RKO (cell line): ENCODE data around the gene METTL9.
"Not testable (repeated sequence)": the region's sequence is repeated elsewhere in the genome, so short reads cannot be mapped to it uniquely, and the experiment has no call there.

Experiments used
- DNase-seq: peaks from one replicate; pipeline ENCODE4 v3.0.0-alpha.2; 2016; ENCODE audit warnings: low spot score

Gene METTL9

DNA sequence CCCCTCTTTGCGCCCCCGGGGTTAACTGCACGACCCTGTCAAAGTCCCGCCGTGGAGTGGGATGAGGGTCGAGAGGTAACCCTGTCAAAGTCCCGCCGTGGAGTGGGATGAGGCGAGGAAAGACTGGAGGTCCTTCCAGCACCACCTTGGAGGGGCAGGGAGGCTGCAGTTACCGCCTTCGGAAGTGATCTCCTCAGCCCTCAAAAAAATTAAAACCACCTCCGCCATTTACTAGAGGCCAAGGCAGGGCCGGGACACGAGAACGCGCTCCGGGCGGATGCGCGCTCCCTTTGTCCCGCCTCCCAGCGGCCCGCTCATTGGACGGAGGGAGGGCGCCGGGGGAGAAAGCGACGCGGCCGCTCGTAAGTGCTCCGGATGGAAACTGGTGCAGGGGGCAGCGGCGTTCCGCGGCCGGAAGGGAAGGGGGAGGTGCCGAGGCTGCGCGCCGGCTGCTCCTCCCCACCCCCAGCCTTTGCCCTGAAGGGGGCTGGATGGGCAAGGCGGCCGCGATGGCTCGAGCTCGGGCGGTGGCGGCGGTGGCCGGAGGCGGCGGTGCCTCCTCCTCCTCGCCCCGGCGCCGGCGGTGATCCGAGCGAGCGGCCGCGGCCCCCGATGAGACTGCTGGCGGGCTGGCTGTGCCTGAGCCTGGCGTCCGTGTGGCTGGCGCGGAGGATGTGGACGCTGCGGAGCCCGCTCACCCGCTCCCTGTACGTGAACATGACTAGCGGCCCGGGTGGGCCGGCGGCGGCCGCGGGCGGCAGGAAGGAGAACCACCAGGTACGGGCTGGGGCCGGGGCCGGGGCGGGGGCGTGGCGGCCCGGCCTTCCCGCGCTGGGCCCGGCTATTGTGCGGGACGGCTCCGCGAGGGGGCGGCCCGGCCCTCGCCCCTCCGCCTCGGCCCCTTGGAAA is at the start of gene METTL9:
Gene METTL9, plus strand, starts transcription at position 456 of the 909 bp plus-strand sequence. Its CDS starts 157 bp downstream, at position 613.
- peak; percentile 92 for DNase-seq

DNA sequence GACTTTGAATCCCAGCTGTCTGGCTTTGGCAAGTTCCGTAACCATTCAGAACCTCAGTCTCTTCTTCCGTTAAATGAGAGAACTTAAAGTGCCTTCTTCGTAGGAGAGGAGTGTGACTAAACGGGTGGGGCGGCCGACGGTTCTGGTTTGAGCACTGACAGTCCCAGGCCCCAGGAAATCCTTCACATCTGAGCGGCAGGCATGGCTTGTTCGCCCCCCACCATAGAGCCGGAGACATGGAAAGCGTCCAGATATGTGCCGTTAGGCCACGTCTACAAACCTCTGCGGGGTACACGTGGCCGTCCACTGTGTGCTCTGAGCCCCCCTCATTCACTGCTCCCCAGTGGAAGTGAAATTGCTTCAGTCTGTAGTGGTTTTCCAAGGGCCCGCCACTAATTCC is 49.4 kb upstream of the METTL9 start:
- not testable (repeated sequence) for DNase-seq

DNA sequence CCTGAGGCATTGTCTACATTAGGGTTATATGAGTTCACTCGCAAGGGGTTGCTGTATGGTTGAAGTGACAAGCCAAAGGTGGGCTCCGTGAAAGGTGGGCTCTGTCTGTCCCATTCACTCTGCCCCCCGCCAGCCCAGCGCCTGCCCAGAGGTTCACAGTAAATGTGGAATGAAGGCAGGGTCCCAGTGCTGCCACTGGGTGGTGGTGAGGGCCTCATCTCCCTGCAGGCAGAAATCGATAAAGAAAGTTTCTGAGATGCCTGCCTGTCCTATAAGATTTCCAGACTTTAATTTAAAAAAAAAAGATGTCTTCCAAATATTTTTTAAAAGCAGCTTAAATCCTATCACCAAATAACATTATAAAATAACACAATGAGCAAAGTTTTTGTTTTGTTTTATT is 48.9 kb upstream of the METTL9 start:
- DNase-seq: not testable (repeated sequence)

DNA sequence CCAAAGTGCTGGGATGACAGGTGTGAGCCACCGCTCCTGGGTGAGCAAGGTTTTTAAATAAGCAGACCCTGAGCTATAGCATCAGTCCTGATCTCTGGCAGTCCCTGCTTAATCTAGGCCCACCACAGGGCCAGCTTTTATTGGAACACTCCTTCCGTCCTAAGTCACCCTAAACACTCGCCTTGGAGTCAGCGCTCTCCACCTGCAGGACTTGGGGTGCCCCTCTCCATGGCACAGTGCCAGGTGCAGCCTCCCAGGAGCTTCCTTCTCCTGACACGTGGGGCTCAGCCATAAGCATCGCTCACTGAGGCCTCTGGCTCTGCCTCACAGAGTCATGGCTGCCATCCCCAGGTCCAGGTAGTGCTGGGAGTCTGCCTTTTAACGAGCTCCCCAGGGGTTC is 48.3 kb upstream of the METTL9 start:
- DNase-seq: not testable (repeated sequence)

DNA sequence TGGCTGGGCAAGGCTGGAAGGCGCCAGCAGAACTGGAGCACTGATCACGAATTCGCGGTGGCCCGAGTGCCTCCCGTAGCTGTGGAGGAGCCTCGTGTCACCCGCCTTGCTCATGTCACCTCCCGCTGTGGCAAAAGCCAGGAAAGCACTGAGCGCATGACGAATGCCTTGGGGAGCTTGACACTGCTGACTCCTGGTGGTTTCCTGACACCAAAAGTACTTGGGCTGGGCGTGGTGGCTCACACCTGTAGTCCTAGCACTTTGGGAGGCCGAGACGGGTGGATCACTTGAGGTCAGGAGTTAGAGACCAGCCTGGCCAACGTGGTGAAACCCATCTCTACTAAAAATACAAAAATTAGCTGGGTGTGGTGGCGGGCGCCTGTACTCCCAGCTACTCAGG is 47.8 kb upstream of the METTL9 start:
- not testable (repeated sequence) for DNase-seq

DNA sequence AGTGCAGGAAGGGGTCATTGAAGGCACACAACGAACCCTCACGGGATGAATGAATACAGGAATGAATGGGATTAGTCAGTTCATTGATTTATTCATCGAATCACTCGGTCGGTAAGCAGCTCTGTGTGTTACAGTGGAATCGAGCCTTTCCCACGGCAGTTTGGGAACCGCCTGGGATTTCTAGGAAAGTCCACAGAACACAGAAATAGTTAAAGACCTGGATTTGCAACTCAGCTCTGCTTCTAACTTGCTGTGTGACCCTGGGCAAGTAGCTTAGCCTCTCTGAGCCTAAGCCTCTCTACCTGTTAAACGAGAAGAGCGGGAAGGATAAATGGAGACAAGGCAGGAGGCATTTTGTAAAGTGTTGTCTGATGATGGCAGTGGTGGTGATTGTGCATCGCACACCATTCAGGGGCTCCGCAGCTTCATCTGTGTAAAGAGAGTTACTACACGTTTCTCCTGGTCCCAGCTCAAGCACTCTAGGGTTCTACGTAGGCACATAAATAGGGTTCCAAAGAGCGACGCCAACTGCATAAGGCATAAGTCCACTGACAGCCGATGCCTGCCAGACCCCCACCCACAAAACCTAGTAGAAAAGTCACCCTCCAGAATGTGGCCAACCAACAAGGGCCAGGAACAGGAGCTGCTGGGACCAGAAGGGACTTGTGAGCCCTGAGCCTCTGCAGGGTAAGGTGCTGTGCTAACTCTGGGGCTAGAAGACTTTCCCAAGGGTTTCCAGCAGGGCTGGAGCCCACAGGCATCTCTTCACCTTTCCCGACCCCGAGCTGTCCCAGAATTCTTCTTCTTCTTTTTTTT is 45.7 kb upstream of the METTL9 start:
- not testable (repeated sequence) for DNase-seq

DNA sequence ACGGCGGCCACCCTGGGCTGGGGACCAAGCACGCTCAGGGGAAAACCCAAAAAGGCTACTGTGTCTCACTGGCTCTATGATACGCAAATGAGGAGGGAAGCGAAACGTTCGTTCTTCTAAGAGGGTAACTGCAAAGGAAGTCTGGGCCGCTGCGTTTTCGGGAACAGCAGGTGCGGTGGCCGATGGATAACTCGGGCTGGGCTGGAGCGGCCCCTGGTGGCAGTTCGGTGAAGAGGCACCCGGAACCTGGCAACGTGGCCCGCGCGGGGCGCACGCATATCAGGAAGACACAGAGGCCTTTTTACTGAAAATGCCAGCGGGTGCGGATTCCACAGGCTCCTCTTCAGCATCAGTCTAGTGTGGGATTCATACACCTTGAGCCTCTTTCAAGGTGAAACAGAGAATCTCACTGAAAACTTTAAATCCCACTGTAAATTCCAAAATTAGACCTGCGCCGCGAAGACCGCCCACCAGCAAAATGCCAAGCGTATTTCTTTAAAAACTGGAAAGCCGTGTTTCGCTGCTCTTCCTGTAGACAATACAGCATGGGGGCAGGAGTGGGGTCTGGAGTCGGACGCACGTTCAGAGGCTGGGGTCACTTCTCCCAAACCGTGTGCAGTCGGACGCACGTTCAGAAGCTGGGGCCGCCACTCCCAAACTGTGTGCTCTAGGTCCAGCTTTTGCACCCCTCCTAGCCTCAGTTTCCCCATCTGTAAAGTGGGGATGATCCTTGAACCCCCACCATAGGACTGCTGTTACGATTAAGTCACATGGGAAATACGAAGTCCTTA is 44.4 kb upstream of the METTL9 start:
- peak; percentile 89 for DNase-seq

DNA sequence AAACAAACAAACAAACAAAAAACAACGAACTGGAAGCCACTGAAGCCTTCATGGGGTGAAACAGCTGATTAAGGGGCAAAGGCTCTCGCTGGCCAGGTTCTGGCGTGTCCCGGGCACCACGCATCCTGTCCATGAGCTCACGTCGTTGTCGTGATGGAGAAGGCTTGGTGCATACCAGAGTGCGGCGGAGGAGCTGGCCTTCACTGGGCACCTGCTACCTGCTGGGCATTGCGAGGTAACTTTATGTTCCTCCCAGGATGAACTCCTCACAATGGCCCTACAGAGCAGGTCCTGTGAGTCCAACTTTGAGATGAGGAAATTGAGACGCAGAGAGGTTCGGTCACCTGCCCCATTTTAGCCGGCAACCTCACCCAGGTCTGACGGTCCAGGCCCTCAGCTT is 43.8 kb upstream of the METTL9 start:
- DNase-seq: not testable (repeated sequence)

DNA sequence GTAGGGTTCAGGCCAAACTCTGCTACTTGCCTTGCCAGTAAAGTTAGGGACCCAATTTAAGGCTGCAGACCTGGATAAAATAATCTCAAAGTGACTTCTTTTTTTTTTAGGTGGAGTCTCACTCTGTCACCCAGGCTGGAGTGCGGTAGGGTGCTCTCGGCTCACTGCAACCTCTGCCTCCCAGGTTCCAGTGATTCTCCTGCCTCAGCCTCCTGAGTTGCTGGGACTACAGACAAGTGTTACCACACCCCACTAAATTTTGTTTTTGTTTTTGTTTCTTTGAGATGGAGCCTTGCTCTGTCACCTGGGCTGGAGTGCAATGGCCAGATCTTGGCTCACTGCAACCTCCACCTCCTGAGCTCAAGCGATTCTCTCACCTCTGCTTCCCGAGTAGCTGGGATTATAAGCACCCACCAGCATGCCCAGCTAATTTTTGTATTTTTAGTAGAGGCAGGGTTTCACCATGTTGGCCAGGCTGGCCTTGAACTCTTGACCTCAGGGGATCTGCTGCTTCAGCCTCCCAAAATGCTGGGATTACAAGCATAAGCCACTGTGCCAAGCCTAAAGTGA is 43.3 kb upstream of the METTL9 start:
- not testable (repeated sequence) for DNase-seq

DNA sequence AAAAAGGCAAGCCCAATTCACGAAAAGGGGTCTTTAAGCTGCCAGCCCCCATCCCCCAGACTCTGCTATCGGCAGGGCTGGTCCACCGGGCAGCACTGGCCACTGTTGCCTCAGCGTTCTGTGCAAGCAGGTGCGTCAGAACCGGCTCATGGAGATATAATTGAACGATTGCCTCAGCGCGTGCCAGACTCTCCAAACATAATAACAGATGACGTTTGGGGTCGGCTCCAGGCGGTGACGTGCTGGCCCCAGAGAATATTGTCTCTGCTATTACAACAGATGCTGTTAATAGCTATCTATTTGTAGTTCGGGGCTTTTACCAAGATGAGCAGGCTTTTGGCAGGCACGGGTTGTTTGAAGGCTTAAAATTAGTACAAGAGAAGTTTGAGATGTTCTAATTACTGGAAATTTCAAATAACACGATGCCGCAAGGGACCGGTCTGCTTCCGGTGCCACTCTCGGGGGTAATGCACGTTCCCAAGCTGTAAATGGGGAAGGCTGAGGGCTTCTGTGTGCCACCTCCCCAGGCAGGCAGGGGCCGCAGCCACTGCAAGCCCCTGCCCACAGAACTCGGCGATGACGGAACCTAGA is 42.6 kb upstream of the METTL9 start:
- DNase-seq: not testable (repeated sequence)

DNA sequence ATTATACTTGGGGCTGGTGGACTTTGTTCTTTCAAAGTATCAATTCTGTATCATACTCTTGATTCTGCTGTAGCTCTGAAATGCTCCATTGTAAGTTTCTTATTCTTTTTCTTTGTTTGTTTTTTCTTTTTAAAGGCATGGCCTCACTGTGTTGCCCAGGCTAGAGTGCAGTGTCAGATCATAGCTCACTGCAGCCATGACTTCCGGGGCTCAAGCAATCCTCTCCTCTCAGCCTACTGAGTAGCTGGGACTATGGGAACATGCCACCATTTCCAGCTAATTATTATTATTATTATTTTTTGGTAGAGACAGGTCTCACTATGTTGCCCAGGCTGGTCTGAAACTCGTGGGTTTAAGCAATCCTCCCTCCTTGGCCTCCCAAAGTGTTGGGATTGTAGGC is 38.9 kb upstream of the METTL9 start:
- DNase-seq: no peak

DNA sequence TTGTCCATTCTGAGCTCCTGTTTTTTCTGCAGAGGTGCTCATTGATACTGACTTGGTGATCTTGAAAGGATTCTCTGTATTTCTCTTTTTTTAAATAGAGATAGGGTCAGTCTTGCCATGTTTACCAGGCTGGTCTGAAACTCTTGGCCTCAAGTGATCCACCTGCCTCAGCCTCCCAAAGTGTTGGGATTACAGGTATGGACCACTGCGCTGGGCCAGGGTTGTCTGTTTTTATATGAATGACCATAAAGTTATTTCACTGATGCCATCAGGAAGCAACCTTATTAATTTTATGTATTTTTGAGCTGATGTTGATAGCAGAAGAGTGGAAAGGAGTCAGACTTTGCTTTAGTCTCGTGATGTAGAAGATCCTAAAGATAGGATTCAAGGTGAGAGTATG is 35.7 kb upstream of the METTL9 start:
- DNase-seq: no peak

DNA sequence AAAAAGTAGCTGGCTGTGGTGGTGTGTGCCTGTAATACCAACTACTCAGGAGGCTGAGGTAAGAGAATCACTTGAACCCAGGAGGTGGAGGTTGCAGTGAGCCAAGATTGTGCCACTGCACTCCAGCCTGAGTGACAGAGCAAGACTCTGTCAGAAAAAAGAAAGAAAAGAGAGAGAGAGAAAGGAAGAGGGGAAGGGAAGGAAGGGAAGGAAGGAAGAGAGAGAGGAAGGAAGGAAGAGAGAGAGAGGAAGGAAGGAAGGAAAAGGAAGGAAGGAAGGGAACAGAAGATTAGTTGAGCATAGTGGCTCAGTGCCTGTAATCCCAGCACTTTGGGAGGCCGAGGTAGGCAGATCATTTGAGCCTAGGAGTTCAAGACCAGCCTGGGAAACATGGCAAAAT is 35.0 kb upstream of the METTL9 start:
- not testable (repeated sequence) for DNase-seq

DNA sequence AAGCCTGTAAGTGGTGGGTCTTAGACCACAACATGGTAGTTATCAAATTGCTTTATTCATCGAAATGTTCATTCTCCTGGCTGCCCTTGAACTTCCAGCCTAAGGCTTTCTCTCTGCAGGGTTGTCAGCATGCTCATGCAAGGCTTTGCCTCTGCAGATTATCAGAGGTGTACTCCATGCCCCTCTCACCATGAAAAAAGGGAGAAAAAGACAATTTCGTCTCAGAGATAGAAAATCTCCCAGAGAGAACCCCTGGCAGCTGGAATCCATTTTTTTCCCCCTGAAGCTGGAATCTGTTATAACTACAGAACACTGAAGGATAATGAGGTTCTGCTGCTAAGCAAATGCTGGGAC is 33.9 kb upstream of the METTL9 start:
- no peak for DNase-seq

DNA sequence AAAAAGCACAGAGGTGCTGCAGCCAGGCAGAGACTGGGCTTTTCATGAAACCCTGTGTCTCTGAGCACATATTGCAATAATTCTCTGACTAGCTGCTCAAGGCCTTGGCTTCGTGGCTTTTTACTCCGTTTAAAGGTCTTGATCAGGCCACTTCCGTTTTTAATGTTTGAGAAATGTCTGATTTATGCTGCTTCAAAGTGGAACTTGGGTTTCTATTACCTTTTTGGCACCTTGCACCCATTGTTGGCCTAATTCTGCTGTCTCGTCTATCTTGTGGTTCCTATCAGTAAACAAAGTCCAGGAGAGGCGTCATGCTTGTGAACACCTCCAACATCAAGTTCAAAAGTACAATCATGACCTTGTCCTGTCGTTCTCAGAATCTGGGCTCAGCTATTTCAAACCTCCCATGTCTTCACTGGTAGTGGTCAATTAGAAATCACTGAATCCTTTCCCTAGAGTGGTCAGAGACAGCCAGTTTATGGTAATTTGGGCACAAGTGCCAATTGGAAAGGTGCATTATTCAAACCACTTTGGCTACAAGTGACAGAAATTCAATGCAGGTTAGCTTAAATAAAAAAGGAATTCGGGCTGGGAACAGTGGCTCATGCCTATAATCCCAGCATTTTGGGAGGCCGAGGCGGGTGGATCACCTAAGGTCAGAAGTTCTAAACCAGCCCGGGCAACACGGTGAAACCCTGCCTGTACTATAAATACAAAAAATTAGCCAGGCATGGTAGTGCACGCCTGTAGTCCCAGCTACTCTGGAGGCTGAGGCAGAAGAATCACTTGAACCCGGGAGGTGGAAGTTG is 33.3 kb upstream of the METTL9 start:
- DNase-seq: no peak

DNA sequence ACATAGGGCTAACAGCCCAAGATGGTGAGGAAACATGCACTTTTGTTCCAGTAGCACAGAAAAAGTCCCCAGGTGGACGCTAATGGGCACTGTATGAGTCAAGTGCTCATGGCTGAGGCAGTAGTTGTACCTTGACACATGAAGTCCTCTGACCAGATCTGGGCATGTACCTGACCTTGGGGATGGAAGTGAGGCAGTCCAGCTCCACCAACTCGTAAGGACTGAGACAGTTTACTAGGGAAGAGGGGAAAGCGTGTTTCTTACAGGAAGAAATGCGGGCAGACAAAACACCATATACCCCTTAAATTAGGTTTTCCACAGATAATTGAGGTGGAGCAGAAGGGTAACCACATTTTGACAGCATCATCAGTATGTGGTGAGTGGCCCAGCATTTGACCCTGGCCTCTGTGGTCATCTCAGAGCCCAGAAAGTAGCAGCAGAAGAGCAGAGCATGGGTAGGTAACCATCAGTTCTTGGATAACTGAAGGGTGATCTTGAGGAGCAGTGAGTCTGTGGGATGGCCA is 32.4 kb upstream of the METTL9 start:
- no peak for DNase-seq

DNA sequence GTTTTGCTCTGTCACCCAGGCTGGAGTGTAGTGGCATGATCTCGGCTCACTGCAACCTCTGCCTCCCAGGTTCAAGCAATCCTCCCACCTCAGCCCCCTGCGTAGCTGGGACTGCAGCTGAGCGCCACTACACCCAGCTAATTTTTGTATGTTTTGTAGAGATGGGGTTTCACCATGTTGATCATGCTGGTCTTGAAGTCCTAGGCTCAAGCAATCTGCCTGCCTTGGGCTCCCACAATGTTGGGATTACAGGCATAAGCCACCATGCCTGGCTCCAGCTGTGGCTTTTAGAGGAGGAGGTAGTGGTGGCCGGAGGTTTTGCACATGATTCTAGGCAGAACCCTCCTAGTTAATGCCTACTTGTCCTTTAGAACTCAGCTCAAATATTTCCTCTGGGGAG is 31.9 kb upstream of the METTL9 start:
- not testable (repeated sequence) for DNase-seq

DNA sequence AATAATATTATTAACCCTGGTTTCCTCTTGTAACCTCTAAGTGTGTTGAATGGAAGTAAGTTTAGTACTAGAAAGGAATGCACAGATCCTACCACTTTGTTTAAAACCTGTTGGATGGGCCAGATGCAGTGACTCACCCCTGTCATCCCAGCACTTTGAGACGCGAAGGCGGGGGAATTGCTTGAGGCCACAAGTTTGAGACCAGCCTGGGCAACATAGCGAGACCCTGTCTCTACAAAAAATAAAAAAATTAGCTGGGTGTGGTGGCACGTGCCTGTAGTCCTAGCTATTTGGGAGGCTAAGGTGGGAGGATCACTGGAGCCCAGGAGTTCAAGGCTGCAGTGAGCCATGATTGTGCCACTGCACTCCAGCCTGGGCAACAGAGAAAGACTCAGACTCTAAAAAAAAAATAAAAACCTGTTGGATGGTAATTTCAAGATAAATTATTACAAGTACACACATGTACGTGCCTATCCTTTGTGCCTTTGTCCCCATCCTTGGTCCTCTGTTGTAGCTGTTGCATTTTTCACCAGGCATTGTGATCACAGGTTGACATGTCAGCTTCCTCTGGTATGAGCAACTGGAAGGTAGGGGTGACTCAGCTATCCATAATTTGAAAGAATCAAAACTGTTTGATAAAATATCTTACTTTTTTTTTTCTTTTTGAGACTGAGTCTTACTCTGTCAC is 30.7 kb upstream of the METTL9 start:
- no peak for DNase-seq

DNA sequence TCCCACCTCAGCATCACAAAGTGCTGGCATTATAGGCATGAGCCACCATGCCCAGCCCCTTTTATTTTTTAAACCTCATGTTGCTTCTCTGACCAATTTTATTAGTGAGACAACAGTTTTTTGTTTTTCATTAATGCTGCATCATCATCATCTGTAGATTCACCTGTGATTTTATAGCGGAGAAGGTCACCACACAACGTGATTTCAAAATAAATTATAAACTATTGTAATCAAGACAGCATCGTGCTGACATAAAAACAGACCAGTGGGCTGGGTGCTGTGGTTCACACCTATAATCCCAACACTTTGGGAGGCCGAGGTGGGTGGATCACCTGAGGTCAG is 28.7 kb upstream of the METTL9 start:
- DNase-seq: no peak

DNA sequence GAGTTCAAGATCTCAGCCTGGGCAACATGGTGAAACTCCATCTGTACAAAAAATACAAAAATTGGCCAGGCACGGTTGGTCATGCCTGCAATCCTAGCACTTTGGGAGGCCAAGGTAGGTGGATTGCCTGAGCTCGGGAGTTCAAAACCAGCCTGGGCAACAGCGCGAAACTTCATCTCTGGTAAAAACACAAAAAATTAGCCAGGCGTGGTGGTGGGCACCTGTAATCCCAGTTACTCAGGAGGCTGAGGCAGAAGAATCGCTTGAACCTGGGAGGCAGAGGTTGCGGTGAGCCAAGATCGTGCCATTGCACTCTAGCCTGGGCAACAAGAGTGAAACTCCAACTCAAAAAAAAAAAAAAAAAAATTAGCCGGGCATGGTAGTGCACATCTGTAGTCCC is 25.9 kb upstream of the METTL9 start:
- DNase-seq: not testable (repeated sequence)
